ENCODE data around the gene SRF. TPM values are rescaled to one million over a fixed set of nuclear protein-coding genes. Genes with fewer than 3 reads are reported as not detected.

Gene SRF
- total RNA-seq, 1 donor: 17.9 TPM

- H3K4me3 ChIP-seq (ENCODE audit: low read depth, low read length): no peak overlapping the region
- DNase-seq (ENCODE audit: low read depth): no peak
- TF ChIP-seq CTCF (IDR thresholded peaks at IDR 0.05; ENCODE audit: insufficient read depth, low read length): no peak
Observed at GRCh38 chr6:43229803-43230620, 58.9 kb downstream of the SRF start.

GRCh38 chr6:43231053-43231452 is 60.0 kb downstream of the SRF start:
- H3K4me3 ChIP-seq (ENCODE audit: low read depth, low read length): no peak overlapping the region
- DNase-seq (ENCODE audit: low read depth): no peak
- TF ChIP-seq CTCF (IDR thresholded peaks at IDR 0.05; ENCODE audit: insufficient read depth, low read length): no peak

Other genes starting within 250 kb of the SRF start
- gene CNPY3, start 241.8 kb upstream of the SRF start, total RNA-seq (ENCODE audit: low replicate concordance): 23.2 and 45.6 TPM in 2 replicates
- 0.25 and 0.36 TPM in 2 replicates for gene GNMT, start 210.5 kb upstream of the SRF start, total RNA-seq (ENCODE audit: low replicate concordance)
- gene PEX6, start 192.1 kb upstream of the SRF start, total RNA-seq (ENCODE audit: low replicate concordance): 19.3 and 39.4 TPM in 2 replicates
- gene PPP2R5D, start 186.7 kb upstream of the SRF start, total RNA-seq (ENCODE audit: low replicate concordance): 46.9 and 60.9 TPM in 2 replicates
- gene MEA1, start 157.3 kb upstream of the SRF start, total RNA-seq (ENCODE audit: low replicate concordance): 18.6 and 71.8 TPM in 2 replicates
- gene KLHDC3, start 157.0 kb upstream of the SRF start, total RNA-seq (ENCODE audit: low replicate concordance): 27.0 and 78.1 TPM in 2 replicates
- 46.9 and 86.6 TPM in 2 replicates for gene RRP36, start 149.6 kb upstream of the SRF start, total RNA-seq (ENCODE audit: low replicate concordance)
- 28.0 and 31.6 TPM in 2 replicates for gene CUL7, start 117.4 kb upstream of the SRF start, total RNA-seq (ENCODE audit: low replicate concordance)
- gene MRPL2, start 111.8 kb upstream of the SRF start, total RNA-seq (ENCODE audit: low replicate concordance): 11.9 and 18.7 TPM in 2 replicates
- 11.3 and 15.3 TPM in 2 replicates for gene KLC4, start 111.6 kb upstream of the SRF start, total RNA-seq (ENCODE audit: low replicate concordance)
- gene PTK7, start 95.0 kb upstream of the SRF start, total RNA-seq (ENCODE audit: low replicate concordance): 44.6 and 102 TPM in 2 replicates
- gene CUL9, start 10.9 kb downstream of the SRF start, total RNA-seq (ENCODE audit: low replicate concordance): 22.8 and 28.7 TPM in 2 replicates
- gene DNPH1, start 58.2 kb downstream of the SRF start, total RNA-seq (ENCODE audit: low replicate concordance): 46.2 and 65.2 TPM in 2 replicates
- gene TTBK1, start 72.2 kb downstream of the SRF start, total RNA-seq (ENCODE audit: low replicate concordance): not detected in 2 replicates
- gene SLC22A7, start 127.0 kb downstream of the SRF start, total RNA-seq (ENCODE audit: low replicate concordance): not detected in 2 replicates
- gene CRIP3, start 137.6 kb downstream of the SRF start, total RNA-seq (ENCODE audit: low replicate concordance): not detected in 2 replicates
- 14.2 and 19.6 TPM in 2 replicates for gene ZNF318, start 198.4 kb downstream of the SRF start, total RNA-seq (ENCODE audit: low replicate concordance)

Measured in fibroblast of the aortic adventitia (primary cell).